Pancreas (tissue), 10 donors: Measurements from ENCODE around the gene RNU1-4. TPM values are rescaled to one million over a fixed set of nuclear protein-coding genes. Genes with fewer than 3 reads are reported as not detected.
"Not testable (repeated sequence)": the region's sequence is repeated elsewhere in the genome, so short reads cannot be mapped to it uniquely, and the experiment has no call there.

ENCODE experiments used
- ATAC-seq, 4 donors: fragments of 200-7000 bp; cut with Tn5 transposase; one replicate each; pipeline versions ENCODE4 v1.8.0 to v1.9.1; 2020; ENCODE audit warnings: mild to moderate bottlenecking in 4 of 4, moderate library complexity in 4 of 4
- DNase-seq, 6 donors: peaks; one replicate each; pipeline ENCODE4 v3.0.0-alpha.2; 2020
- FAIRE-seq: peaks from 2 replicates; lab custom pipeline; 2012; peaks lifted over from hg19 to GRCh38; lab: Jason Lieb, UNC
- H3K27ac ChIP-seq, 4 donors: fragments of 200-600 bp; sonication (generic); 1 replicate in 3 of 4; 2 replicates in 1 of 4; pipeline versions ENCODE4 v1.5.0 to v1.8.0; 2020
- H3K27me3 ChIP-seq, 4 donors: fragments of 200-600 bp; one replicate each; pipeline ENCODE4 v1.8.0; 2021
- H3K36me3 ChIP-seq, 3 donors: fragments of 200-600 bp; sonication (generic) in 1 of 3; one replicate each; pipeline versions ENCODE4 v1.5.0 to v1.8.0; 2020 to 2021
- H3K4me1 ChIP-seq, 3 donors: fragments of 200-600 bp; one replicate each; pipeline ENCODE4 v1.8.0; 2021
- H3K4me3 ChIP-seq, 4 donors: fragments of 200-600 bp; sonication (generic) in 2 of 4; one replicate each; pipeline versions ENCODE4 v1.5.0 to v1.8.0; 2020 to 2021
- H3K9me3 ChIP-seq, 4 donors: fragments of 200-600 bp; one replicate each; pipeline ENCODE4 v1.8.0; 2021
- WGBS, 2 donors: extraction: QIAGEN DNeasy Blood & Tissue Kit; methylation state at CpG; one replicate each; pipeline ENCODE4 v1.1.7; 2013; 5-methylcytosine and 5-hydroxymethylcytosine counted together
- intact Hi-C, 3 donors: fragments of 100-400 bp; cut with DNase I; formaldehyde crosslinking; loops; one replicate each; pipeline versions ENCODE4 v1.11.1 to v1.14.2; 2022
- polyA plus RNA-seq, 2 donors: library from polyadenylated mRNA; stranded (reverse); fragments of 200-250 nt; gene quantifications; one replicate each; pipeline ENCODE4 v1.2.3, GENCODE V29; 2013
- total RNA-seq, 6 donors: library from RNA; stranded (reverse); fragmentation: NEBNext Ultra II Directional in 4 of 6; extraction: Animal tissue kit (Norgen Biotek cat#: 25700) in 4 of 6; gene quantifications; one replicate each; pipeline versions ENCODE4 v1.2.1 to v1.2.4, GENCODE V29; 2021 to 2023
- TF ChIP-seq, protein P1 (sequence below), 4 donors: fragments of 200-600 bp; sonication (generic) in 3 of 4; IDR thresholded peaks; one replicate each; pipeline versions ENCODE4 v1.5.0 to v1.8.0; 2021; ENCODE audit warnings: antibody characterized with exemption in 4 of 4
- donor health status: healthy with polysubstance abuse.
- donor health status: DM: no; HTN: no; CAD: no; lungs with moderate emphysema.
- donor health status: DM: no; HTN: no; CAD: no.
- donor health status: control.
- donor health status: control.
- donor health status: Bipolar disorder and iron deficiency.
- donor health status: DM: yes; HTN: yes; CAD: no.
- donor health status: DM: no; HTN: no; CAD: no.
- donor health status: DM: no; HTN: no; CAD: no.
- donor health status: DM: yes; HTN: yes; CAD: no.

RNU1-4 gene
- total and polyA plus RNA-seq, 8 donors, result 687 to 5,169 (median 2,340) TPM; not detected in 2

DNA sequence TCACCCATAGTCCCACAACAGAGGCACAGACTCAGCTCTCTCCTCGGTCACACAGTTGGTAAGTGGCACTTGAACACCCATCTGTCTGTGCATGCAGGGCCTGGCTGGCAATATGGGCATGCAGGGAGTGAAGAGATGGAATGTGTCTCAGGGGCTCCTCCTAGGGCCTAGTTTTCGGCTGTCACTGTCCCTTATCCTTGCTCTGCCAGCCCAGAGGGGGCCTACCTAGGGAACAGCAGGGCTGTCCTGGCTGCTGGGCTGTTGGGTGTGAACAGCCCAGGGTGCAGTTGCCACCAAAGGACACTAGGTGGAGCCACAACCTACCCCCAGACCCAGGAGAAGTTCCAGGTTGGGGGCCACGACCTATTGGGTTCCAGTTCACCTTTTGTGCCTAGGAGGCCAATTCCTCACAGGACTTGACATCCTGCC, 30.6 kb upstream of the RNU1-4 start:
- DNase-seq (peak in 3 of 6 donors; percentile 42 to 46 (median 42)), ATAC-seq (peak; percentile 54 to 84 (median 75))
- H3K27ac ChIP-seq, FAIRE-seq, H3K36me3 ChIP-seq, H3K4me1 ChIP-seq, intact Hi-C loops, H3K4me3 ChIP-seq, H3K9me3 ChIP-seq, H3K27me3 ChIP-seq: not testable (repeated sequence)
- 27 to 50% methylated on average over 2 to 3 of the region's 3 CpGs for WGBS, 2 donors
- TF ChIP-seq, protein P1, sequence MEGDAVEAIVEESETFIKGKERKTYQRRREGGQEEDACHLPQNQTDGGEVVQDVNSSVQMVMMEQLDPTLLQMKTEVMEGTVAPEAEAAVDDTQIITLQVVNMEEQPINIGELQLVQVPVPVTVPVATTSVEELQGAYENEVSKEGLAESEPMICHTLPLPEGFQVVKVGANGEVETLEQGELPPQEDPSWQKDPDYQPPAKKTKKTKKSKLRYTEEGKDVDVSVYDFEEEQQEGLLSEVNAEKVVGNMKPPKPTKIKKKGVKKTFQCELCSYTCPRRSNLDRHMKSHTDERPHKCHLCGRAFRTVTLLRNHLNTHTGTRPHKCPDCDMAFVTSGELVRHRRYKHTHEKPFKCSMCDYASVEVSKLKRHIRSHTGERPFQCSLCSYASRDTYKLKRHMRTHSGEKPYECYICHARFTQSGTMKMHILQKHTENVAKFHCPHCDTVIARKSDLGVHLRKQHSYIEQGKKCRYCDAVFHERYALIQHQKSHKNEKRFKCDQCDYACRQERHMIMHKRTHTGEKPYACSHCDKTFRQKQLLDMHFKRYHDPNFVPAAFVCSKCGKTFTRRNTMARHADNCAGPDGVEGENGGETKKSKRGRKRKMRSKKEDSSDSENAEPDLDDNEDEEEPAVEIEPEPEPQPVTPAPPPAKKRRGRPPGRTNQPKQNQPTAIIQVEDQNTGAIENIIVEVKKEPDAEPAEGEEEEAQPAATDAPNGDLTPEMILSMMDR (IDR thresholded peaks at IDR 0.05), result peak in 2 of 4 donors; percentile 12 to 42

DNA sequence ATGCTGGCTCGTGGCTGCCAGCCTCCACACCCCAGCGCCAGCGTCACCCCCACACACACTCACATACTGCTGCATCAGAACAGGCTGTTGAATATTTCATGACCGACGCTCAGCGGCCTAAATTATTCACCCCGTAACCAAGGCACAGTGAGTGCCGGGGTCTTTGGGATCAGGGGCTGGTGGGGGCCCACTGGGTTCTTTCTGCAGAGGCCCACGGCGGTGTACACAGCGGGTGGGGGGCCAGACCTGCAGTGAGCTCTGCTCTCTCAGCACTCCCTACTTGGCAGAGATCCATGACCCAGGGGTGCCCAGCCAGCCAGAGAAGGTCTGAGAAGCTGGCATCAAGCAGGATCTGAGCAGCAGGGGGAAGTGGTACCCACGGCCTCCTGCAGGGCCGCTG, 29.7 kb upstream of the RNU1-4 start:
- FAIRE-seq, intact Hi-C loops, ATAC-seq, H3K27me3 ChIP-seq, H3K36me3 ChIP-seq, H3K27ac ChIP-seq, H3K4me1 ChIP-seq, H3K9me3 ChIP-seq, H3K4me3 ChIP-seq: not testable (repeated sequence)
- DNase-seq, result peak in 3 of 6 donors; percentile 22 to 71 (median 47)
- 63 to 75% methylated on average over 10 to 11 of the region's 13 CpGs for WGBS, 2 donors

DNA sequence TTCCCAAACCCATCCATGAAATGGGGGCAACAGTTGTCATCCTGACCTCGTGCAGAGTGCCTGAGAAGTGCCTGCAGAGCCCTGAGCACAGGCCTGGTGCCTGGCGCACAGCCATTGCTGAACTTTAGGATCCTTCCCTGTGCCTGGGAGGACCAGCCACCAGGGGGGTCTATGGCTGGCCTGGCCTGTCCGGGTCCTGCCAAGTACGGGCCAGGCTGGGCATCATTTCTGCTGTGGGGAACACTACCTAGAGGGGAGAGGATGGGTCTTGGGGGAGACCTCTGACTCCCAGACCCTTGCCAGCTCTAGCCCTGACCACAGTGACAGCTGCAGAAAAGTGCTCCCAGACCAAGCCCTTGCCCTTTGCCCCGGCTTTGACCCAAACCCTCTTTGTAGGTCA, 28.2 kb upstream of the RNU1-4 start:
- H3K4me1 ChIP-seq, H3K27me3 ChIP-seq, H3K27ac ChIP-seq, intact Hi-C loops, ATAC-seq, H3K9me3 ChIP-seq, H3K36me3 ChIP-seq, FAIRE-seq, H3K4me3 ChIP-seq: not testable (repeated sequence)
- WGBS, 2 donors, result 61 to 75% methylated on average over 3 of the region's 5 CpGs
- DNase-seq, result peak in 2 of 6 donors; percentile 30 to 44

DNA sequence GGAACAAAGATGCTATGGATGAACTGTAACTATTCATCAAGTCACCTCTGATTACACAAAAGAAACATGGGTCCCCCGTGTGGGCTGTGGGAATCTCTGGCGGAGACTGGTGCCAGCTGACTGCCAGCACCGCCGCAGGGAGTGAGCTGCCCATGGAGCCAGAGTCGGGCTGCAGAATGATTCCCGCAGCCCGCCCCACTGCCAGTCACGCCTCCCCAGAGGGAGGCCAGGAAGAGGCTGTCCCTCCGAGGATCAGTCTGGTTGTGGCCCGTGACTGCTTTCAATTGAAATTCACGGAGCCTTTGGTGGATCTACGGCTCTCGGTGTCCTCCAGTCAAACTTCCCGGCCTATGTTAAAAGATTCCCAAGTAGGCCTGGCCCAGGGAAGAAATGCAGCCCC, 27.7 kb upstream of the RNU1-4 start:
- ATAC-seq, result not testable (repeated sequence)
- peak in 2 of 6 donors; percentile 35 to 41 for DNase-seq

DNA sequence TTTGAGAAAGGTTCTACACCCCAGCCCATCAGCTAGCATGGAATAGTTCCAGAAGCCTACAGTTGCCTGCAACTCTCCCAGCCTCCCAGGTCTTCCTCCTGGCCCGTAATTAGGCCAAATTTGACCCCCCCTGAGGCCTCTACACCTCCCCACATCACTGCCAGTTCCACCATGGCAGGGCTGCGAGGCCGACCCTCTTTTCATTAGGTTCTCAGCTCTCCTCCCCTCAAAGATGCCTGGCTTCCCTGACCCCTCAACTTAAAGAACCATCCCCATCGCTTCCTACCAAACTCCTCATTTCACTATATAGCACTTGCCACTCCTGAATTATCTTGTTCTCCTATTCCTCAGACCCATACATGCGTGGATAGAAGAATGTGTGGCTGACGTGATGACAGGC, 27.3 kb upstream of the RNU1-4 start:
- 86 to 96% methylated on average over 3 to 4 of the region's 6 CpGs for WGBS, 2 donors
- peak in 1 of 6 donors; percentile 15 for DNase-seq
- H3K27ac ChIP-seq, H3K9me3 ChIP-seq, ATAC-seq, FAIRE-seq, H3K4me3 ChIP-seq, H3K4me1 ChIP-seq, H3K27me3 ChIP-seq, intact Hi-C loops, H3K36me3 ChIP-seq: not testable (repeated sequence)

More for the DNA sequence above, 27.7 kb upstream of the RNU1-4 start:
- H3K36me3 ChIP-seq, H3K27ac ChIP-seq, H3K9me3 ChIP-seq, H3K4me3 ChIP-seq, intact Hi-C loops, H3K4me1 ChIP-seq, H3K27me3 ChIP-seq, FAIRE-seq: not testable (repeated sequence)
- WGBS, 2 donors, result 80 to 83% methylated on average over 9 to 11 of the region's 14 CpGs

DNA sequence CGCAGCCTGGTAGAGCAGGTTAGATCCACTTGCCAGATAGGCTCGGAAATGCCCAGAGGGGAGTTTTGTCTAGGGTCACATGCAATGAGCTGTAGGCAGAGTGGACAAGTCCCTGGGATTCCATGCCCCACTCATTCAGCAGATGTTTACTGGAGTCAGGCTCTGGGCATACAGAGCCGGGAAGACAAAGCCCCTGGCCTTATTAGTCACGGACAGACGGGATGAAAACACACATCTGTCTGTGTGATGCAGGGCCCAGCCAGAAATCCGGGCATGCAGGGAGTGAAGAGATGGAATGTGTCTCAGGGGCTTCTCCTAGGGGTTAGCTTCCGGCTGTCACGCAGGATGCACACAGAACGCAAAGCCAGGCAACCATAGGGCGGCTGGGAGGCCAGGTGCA, 26.8 kb upstream of the RNU1-4 start:
- peak in 1 of 6 donors; percentile 10 for DNase-seq
- WGBS, 2 donors, result 78 to 83% methylated on average over 4 of the region's 10 CpGs
- H3K27me3 ChIP-seq, H3K36me3 ChIP-seq, H3K27ac ChIP-seq, FAIRE-seq, H3K9me3 ChIP-seq, intact Hi-C loops, ATAC-seq, H3K4me1 ChIP-seq, H3K4me3 ChIP-seq: not testable (repeated sequence)

DNA sequence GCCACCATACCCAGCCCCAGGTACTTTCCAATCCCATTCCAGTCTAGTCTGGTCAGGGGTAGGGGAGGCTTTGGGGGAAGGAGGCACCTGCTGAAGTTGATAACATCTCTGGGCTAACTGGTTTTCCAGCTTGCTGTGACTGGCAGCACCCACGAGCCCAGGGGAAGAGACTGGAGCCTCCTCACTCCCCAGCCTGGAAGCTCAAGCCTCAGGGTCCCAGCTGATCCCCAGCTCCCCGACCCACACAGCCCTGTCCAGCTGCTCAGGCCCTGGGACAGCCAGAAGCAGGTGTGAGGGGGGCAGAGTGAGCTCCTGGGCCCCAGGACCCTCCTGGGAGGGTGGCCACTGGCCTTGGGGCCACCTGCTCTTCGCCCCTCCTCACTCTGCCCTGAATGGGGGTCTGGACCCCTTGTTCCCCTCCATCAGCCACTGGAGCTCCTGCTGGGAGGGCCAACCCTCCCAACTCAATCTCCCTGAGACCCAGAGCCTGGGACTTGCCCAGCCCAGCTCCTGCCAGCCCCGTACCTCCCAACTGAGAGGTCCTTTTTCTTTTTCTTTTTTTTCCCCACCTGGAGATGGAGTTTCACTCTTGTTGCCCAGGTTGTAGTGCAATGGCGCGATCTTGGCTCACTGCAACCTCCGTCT, 23.5 kb upstream of the RNU1-4 start:
- no peak overlapping the region for H3K4me3 ChIP-seq
- no peak overlapping the region for H3K27ac ChIP-seq
- H3K4me1 ChIP-seq, result no peaks in the 10 kb centered on the region
- no peak for FAIRE-seq
- 80 to 84% methylated on average over 7 of the region's 7 CpGs for WGBS, 2 donors
- no peaks in the 10 kb centered on the region for H3K27me3 ChIP-seq
- peak in 5 of 6 donors; percentile 13 to 76 (median 39) for DNase-seq
- intact Hi-C loops, result no loop called here
- H3K36me3 ChIP-seq, result no peaks in the 10 kb centered on the region
- TF ChIP-seq, protein P1 (IDR thresholded peaks at IDR 0.05), result no peak
- H3K9me3 ChIP-seq, result no peaks in the 10 kb centered on the region
- ATAC-seq, result peak in 3 of 4 donors; percentile 9 to 49 (median 15)
